GM12801 (cell line): ENCODE data around the gene MSL1.
A peak's percentile ranks its signal among the peaks of the same experiment; 100 is the strongest.

Source experiments
- CTCF ChIP-seq: IDR thresholded peaks from one replicate; pipeline ENCODE4 v1.5.1; 2011; ENCODE audit warnings: control low read depth; ENCODE audit not compliant: insufficient read length; ENCODE audit errors: extremely low read depth

MSL1 gene

GRCh38 chr17:40121181-40122135 lies at the start of gene MSL1:
MSL1 (plus strand) TSS chr17:40121971; CDS start chr17:40122613, 642 bp downstream.
- no peak for TF ChIP-seq CTCF

GRCh38 chr17:40072040-40072734 lies 49.6 kb upstream of the MSL1 start:
- no peak for TF ChIP-seq CTCF

- no peak for TF ChIP-seq CTCF
These were observed 48.9 kb upstream of the MSL1 start for GRCh38 chr17:40072735-40073346.

- TF ChIP-seq CTCF: no peak
These were observed 48.2 kb upstream of the MSL1 start for GRCh38 chr17:40073454-40074174.

GRCh38 chr17:40074175-40074512 lies 47.6 kb upstream of the MSL1 start:
- no peak for TF ChIP-seq CTCF

- no peak for TF ChIP-seq CTCF
These were observed 46.9 kb upstream of the MSL1 start for GRCh38 chr17:40074871-40075200.

GRCh38 chr17:40075201-40075941 lies 46.4 kb upstream of the MSL1 start:
- peak; percentile 90 for TF ChIP-seq CTCF
